GM21825 (cell line): ENCODE results near the gene HSDL2.
"Not testable (repeated sequence)": the region's sequence is repeated elsewhere in the genome, so short reads cannot be mapped to it uniquely, and the experiment has no call there.

Source experiments
- ATAC-seq: cut with Tn5 transposase; IDR thresholded peaks from one replicate; pipeline ENCODE4 v1.9.1; 2021; ENCODE audit warnings: mild to moderate bottlenecking, moderate library complexity; ENCODE audit not compliant: unreplicated experiment

The HSDL2 gene

GRCh38 chr9:112494153-112494552 lies 114.2 kb downstream of the HSDL2 start:
- ATAC-seq, result no peak

DNA sequence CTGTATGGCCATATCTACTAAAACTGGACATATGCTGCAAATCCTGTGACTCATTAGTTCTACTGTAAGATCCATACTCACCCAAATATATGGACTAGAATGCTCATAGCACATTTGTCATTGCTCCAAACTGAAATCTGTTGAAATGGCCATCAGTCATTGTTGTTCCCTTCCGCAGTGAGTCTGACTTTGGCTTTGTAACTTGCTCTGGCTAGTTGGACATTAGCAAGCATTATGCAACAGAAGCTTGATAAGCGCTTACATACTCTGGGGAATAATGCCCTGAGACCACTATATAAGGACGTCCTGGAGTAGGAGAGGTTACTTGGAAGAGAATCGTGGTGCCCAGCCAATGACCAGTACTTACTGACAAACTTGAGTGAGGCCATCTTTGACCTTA lies 115.7 kb downstream of the HSDL2 start:
- ATAC-seq, result no peak

DNA sequence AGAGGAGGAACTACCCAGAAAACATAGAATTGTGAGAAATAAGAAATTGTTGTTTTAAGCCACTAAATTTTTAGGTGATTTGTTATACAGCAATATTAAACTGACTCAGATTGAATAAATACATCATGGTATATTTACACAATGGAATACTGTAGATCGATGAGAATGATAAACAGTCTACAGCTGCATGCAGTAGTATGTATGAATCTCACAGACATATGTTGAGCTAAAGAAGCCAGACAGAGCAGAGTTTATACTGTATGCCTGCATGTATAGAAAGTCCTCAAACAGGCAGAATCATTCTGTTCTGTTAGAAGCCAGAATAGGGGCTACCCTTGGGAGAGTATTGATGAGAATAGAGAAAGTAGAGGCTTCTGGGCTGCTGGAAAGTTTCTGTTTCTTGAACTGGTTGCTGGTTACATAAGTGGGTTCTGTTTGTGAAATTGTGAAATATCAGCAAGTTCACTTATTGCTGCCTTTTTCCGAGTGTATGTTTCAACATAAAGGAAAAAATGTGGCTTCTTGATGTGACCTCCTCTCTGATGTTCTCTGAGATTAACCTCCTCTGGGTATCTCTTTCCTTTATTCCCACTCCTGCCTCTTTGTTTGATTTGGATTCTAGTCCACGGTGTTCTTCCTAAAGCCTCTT lies 116.3 kb downstream of the HSDL2 start:
- ATAC-seq, result no peak

GRCh38 chr9:112500842-112501241 lies 120.9 kb downstream of the HSDL2 start:
- no peak for ATAC-seq

- ATAC-seq, result no peak
Measured at GRCh38 chr9:112501287-112501686, 121.4 kb downstream of the HSDL2 start.

DNA sequence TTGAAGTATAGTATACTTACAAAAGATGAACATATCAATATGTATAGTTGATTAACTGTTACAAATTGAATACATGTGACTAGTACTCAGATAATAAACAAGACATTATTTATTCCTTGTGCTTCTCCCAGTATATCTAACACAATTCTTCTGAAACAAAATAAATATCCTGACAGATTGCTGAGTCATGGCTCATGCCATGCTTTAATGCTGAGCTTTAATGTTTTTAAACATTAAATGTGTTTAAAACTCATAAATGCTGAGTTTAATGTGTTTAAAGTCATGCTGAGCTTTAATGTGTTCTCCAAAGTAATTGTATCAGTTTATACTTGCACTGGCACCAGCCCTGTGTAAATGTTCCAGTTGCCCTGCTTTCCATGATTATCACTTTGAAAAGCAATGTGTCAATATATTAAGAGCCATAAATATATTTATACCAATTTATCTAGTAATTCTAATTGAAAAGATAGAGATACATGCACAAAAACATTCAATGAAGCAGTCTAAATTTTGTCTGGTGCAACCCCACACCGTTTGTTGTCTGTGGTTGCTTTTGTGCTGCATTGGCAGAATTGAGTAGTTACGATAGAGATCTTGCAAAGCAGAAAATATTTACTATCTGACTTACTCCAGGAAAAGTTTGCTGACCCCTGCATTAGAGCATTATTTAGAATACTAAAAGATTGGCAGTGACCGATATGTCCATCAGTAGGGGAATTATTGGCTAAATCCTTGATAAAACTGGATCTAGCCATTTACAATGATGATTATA lies 122.5 kb downstream of the HSDL2 start:
- no peak for ATAC-seq

- no peak for ATAC-seq
Measured at GRCh38 chr9:112503170-112503569, 123.3 kb downstream of the HSDL2 start.

DNA sequence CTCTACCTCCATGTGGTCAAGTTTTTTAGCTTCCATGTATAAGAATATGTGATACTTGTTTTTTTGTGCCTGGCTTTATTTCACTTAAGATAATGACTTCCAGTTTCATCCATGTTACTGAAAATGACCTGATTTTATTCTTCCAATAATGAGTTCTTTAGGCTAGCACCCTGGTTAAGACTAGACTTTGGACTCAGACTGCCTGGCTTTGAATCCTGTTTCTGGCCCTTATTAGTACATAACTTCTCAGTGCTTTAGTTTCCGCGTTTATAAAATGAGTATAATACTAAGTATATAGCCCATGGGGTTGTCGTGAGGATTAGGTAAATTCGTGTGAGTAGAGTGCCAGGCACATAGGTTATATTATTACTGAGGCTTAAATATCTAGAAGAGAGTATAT lies 125.2 kb downstream of the HSDL2 start:
- ATAC-seq, result no peak

- no peak for ATAC-seq
Measured at GRCh38 chr9:112505607-112506006, 125.7 kb downstream of the HSDL2 start.

DNA sequence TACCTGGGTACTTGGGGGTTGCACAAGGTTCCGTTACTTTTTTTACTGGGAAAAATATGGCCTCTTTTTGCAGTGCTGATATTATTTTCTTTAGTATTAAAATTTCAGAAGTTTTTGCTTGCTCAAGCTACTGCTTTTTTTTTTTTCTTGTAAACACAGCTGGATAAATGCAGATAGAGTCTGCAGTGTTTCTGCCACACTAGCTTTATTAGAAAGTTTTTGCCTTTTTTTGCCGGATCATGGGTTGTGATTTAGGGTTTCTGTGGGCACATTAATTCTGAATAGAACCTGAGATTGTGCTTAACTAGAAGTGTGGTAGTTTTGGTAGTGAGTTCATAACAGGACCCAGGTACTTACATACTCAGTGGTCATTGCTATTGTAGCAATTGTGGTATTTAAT lies 126.7 kb downstream of the HSDL2 start:
- ATAC-seq, result no peak

DNA sequence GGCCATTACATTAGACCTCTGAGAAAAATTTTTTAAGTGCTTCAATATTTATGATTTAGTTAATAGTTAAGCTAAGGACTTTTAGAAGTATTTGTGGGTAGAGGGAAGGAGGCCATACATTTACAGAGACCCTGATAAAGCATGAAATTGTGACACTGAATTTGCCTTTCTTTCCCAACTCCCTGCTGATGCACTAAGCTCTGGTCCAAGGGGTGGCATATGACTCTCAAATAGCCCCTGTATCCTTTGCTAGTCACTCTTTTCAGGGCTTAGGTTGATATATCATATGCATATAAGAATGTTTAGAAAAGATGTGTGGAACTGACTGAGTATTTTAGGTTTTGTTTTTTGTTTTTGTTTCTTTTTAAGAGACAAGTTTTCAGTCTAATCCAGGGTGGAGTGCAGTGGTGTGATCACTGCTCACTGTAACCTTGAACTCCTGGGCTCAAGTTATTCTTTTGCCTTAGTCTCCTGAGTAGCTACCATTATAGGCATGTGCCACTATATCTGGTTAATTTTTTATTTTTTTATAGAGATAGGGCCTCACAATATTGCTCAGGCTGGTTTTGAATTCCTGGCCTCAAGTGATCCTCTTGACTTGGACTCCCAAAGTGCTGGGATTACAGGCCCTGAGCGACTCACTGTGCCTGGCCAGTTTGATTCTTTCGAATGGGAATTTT lies 127.2 kb downstream of the HSDL2 start:
- no peak for ATAC-seq

DNA sequence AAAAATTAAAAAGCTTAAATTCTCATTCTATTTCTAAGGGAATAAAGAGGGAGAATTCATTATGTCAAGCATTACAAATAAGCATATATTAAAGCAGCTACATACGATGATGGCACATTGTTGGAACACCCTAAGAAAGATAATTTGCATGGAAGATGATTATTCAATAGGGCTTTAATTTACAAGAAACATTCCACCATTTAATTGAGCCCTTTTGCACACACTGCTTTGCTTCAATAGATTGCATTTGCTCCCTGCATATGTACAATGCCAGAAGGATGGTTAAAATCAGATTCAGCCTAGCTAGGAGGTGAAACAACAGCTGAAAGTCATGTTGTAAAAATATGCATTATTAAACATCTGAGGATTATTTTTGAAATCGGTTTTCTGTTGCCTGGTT lies 128.5 kb downstream of the HSDL2 start:
- no peak for ATAC-seq

DNA sequence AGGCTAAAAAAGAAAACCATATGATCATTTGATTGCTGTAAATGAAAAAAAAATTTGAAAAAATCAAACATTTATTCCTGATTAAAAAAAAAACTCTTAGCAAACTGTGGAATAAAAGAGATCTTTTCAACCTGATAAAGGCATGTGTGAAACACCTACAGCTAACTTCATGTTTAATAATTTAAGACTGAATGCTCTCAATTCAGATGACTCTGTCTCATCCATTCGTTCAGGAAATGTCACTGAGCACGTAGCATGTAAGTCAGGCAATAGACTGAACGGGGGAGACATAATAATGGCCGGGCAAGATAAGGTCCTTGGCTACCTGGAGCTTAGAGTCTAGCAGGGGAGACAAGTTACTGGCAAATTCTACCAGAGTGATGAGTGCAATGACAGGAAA lies 132.5 kb downstream of the HSDL2 start:
- ATAC-seq, result not testable (repeated sequence)

- no peak for ATAC-seq
Measured at GRCh38 chr9:112516769-112517168, 136.9 kb downstream of the HSDL2 start.

GRCh38 chr9:112520069-112520468 lies 140.2 kb downstream of the HSDL2 start:
- ATAC-seq, result no peak

DNA sequence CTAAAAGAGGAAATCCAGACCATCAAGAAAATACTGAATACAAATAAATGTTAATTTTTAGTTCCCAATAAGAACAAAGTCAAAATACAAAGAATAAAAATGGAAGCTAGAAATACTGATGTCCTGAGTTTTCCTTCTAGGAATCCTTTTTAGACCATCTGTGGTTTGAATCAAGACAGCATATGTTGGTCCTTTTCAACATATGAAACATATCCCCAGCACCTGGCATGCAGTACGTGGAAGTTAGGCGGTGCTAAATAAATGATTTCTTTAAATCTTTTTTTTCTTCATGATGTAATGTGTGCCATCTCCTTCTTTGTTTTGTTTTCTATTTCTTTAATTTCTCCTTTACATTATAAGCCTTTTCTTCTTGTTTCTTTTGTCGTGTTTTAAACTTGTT lies 140.7 kb downstream of the HSDL2 start:
- no peak for ATAC-seq
